Ovary (tissue), 3 donors: ENCODE data around the gene TTPAL.
A peak's percentile ranks its signal among the peaks of the same experiment; 100 is the strongest.

Experiments used
- CTCF ChIP-seq, 3 donors: fragments of 450-650 bp in 2 of 3; fragments of 200-600 bp in 1 of 3; IDR thresholded peaks; one replicate each; pipeline versions ENCODE4 v1.5.1 to v1.8.0; 2016 to 2022; ENCODE audit warnings: antibody characterized with exemption in 3 of 3, mild to moderate bottlenecking in 1 of 3
- EP300 ChIP-seq: sonication (generic); formaldehyde crosslinking; IDR thresholded peaks from one replicate; pipeline ENCODE4 v1.6.1; 2017; ENCODE audit warnings: antibody characterized with exemption
- POLR2A ChIP-seq: fragments of 450-650 bp; IDR thresholded peaks from one replicate; pipeline ENCODE4 v1.6.1; 2017; ENCODE audit warnings: antibody characterized with exemption, mild to moderate bottlenecking, moderate library complexity
- donor health status: DM: no; HTN: no; CAD: no.

- TF ChIP-seq POLR2A (peak; percentile 100), CTCF (IDR thresholded peaks at IDR 0.05) (peak; percentile 27 to 68 (median 56)), EP300 (no peak)
Measured at GRCh38 chr20:44475694-44476560, at the start of gene TTPAL.
